Karpas-422 (cell line): Measurements from ENCODE around the gene ACOX2. TPM values are rescaled to one million over a fixed set of nuclear protein-coding genes. Genes with fewer than 3 reads are reported as not detected.

ENCODE experiments used
- DNase-seq: peaks from one replicate; pipeline ENCODE4 v3.0.0-alpha.2; 2015
- H2AFZ ChIP-seq: fragments of 200-600 bp; sonication (generic); 2 replicates; pipeline ENCODE4 v1.6.1; 2014; ENCODE audit warnings: antibody characterized with exemption, low read length, mixed read lengths
- H3K27ac ChIP-seq: fragments of 200-600 bp; sonication (generic); 2 replicates; pipeline ENCODE4 v1.5.1; 2014; ENCODE audit warnings: mild to moderate bottlenecking, low read length, moderate library complexity
- H3K27me3 ChIP-seq: fragments of 200-600 bp; sonication (generic); 2 replicates; pipeline ENCODE4 v1.6.1; 2014; ENCODE audit warnings: low read length, mixed read lengths
- H3K36me3 ChIP-seq: fragments of 200-600 bp; sonication (generic); 2 replicates; pipeline ENCODE4 v1.6.1; 2014; ENCODE audit warnings: low read length, mixed read lengths; ENCODE audit not compliant: insufficient read depth
- H3K4me1 ChIP-seq: fragments of 200-600 bp; sonication (generic); 2 replicates; pipeline ENCODE4 v1.6.1; 2014; ENCODE audit warnings: mild to moderate bottlenecking, low read length, mixed read lengths
- H3K4me2 ChIP-seq: fragments of 200-600 bp; sonication (generic); 2 replicates; pipeline ENCODE4 v1.6.1; 2014; ENCODE audit warnings: low read length, low read depth, mild to moderate bottlenecking; ENCODE audit not compliant: poor library complexity, severe bottlenecking
- H3K4me3 ChIP-seq: fragments of 200-600 bp; sonication (generic); 2 replicates; pipeline ENCODE4 v1.5.1; 2014; ENCODE audit warnings: mild to moderate bottlenecking, antibody characterized with exemption, low read length, mixed read lengths
- H3K79me2 ChIP-seq: fragments of 200-600 bp; sonication (generic); 2 replicates; pipeline ENCODE4 v1.6.1; 2014; ENCODE audit warnings: mild to moderate bottlenecking, low read length, mixed read lengths
- H3K9ac ChIP-seq: fragments of 200-600 bp; sonication (generic); 2 replicates; pipeline ENCODE4 v1.6.0; 2014; ENCODE audit warnings: low read length
- H3K9me2 ChIP-seq: fragments of 200-600 bp; sonication (generic), shearing (Covaris generic); replicated peaks from 2 replicates; pipeline ENCODE4 v1.6.0; 2014; ENCODE audit warnings: mild to moderate bottlenecking, low read length, moderate library complexity; ENCODE audit not compliant: insufficient read depth
- H3K9me3 ChIP-seq: fragments of 300-700, 200-600 bp; sonication (generic); 2 replicates; pipeline ENCODE4 v1.6.1; 2014; ENCODE audit warnings: low read length, mixed read lengths
- H4K20me1 ChIP-seq: fragments of 200-600 bp; sonication (generic); 2 replicates; pipeline ENCODE4 v1.6.1; 2014; ENCODE audit warnings: mild to moderate bottlenecking, antibody characterized with exemption, low read length, low read depth; ENCODE audit not compliant: insufficient read depth
- total RNA-seq: library from RNA; depleted of rRNA; stranded (reverse); fragments of >200 nt; shearing (Covaris generic); gene quantifications from 2 replicates; pipeline ENCODE4 v1.2.3, GENCODE V29; 2014; ENCODE audit warnings: low replicate concordance

Gene ACOX2
- total RNA-seq, 1 experiment from 2014 or later: not detected

DNA sequence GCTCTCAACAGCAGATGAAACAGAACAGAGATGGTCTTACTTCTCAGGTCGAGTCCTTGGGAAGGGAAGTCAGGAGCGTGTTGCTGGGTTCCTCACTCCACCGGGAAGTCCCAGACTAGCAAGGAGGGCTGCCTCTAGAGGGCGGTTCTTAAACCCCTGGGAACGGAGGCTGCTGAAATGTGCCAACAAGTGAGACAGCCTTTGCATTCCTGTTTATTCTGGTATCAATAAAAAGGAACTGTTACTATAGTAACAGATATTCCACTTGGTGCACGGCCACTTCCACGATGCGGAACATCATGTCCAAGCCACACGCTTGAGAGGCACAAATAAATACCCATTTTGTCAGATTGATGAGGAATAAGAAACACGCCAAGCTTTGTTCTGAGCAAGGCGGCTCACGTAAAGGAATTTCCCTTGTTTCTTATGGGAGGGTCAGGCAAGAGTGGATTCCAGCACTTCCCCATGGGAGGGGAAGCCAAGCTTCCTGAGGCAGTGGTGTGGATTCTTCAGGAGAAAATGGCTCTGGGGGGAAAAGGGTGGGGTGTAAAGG, 40.4 kb upstream of the ACOX2 start, which contains the start of gene FAM107A:
TSS of gene FAM107A (minus strand) at position 123 of the 553 bp plus-strand sequence. CDS start 7,531 bp downstream, outside the sequence.
- Histone ChIP-seq H3K4me1 (peaks cover 5% of the 10 kb centered on the region), H3K4me3 (no peak within 1 kb of the TSS), H3K9me3 (no peaks in the 10 kb centered on the region), H3K27ac (no peak within 1 kb of the TSS), H3K9me2 (no peaks in the 10 kb centered on the region), H3K79me2 (no peaks in the 10 kb centered on the region), H4K20me1 (no peaks in the 10 kb centered on the region), H3K36me3 (no peaks in the 10 kb centered on the region), H3K4me2 (no peak within 1 kb of the TSS), H2AFZ (no peak within 1 kb of the TSS), H3K27me3 (no peaks in the 10 kb centered on the region), H3K9ac (no peak within 1 kb of the TSS)
- DNase-seq: no peak

DNA sequence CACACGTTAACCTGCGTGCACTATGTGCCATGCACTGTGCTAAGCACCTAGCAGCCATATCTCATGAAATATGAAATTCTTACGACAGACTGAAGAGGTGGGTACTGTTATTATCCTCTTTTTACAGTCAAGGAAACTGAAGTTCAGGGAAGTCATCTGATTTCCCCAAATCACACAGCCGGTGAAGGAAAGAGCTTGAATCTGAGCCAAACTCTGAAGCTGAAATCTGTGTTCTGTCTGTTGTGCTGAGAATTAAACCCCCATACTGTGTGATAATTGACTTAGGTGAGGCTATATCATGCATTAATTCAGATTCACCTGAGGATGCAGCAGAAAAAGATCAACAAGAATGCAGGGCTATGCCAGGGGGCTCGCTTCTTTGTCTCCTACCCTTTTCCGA, 39.7 kb upstream of the ACOX2 start:
- no peak overlapping the region for H3K9ac ChIP-seq

DNA sequence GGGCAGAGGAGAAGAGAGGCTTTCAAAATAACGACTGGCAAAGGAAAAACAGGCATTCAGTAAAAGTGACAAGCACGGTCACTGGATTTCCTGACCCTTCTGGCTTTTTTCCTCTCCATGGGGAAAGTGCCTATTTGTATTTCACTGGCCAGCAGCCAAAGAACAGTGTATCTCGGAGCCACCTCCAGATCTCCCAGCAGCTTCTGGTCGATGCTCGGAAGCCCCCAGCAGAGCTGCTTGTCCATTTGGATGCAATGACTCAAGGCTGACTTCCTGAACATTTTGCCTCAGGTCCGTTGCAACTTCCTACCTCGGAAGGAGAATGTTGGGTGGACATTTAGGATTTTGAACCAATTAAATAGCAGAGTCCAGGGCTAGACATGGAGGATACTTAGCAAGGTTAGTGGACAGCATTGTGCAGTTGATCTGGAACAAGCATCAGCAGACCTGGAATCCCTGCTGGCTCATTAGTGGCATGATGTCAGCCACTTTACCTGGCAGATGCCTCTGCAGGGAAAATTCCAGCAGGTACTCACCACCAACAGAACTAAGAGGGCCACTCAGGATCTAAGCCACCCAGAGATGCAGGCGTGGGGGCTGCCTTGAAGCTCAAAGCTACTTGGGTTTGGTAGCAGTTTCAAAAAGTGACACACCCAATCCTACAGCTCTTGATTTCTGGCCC, 39.1 kb upstream of the ACOX2 start:
- H3K4me2 ChIP-seq: no peak overlapping the region
- H3K27ac ChIP-seq: no peak overlapping the region
- no peaks in the 10 kb centered on the region for H3K27me3 ChIP-seq
- H3K36me3 ChIP-seq: no peaks in the 10 kb centered on the region
- H4K20me1 ChIP-seq: no peaks in the 10 kb centered on the region
- H3K9ac ChIP-seq: no peak overlapping the region
- no peak overlapping the region for H3K4me3 ChIP-seq
- no peaks in the 10 kb centered on the region for H3K79me2 ChIP-seq
- H3K9me3 ChIP-seq: no peaks in the 10 kb centered on the region
- H2AFZ ChIP-seq: no peak overlapping the region
- DNase-seq: no peak
- no peaks in the 10 kb centered on the region for H3K4me1 ChIP-seq
- no peaks in the 10 kb centered on the region for H3K9me2 ChIP-seq

More for the DNA sequence above, 39.7 kb upstream of the ACOX2 start:
- H3K4me1 ChIP-seq: peaks cover 4% of the 10 kb centered on the region
- no peaks in the 10 kb centered on the region for H3K9me3 ChIP-seq
- H3K36me3 ChIP-seq: no peaks in the 10 kb centered on the region
- DNase-seq: no peak
- H3K4me2 ChIP-seq: no peak overlapping the region
- no peaks in the 10 kb centered on the region for H3K79me2 ChIP-seq
- no peak overlapping the region for H3K27ac ChIP-seq
- H3K4me3 ChIP-seq: no peak overlapping the region
- H3K27me3 ChIP-seq: no peaks in the 10 kb centered on the region
- no peaks in the 10 kb centered on the region for H3K9me2 ChIP-seq
- no peak overlapping the region for H2AFZ ChIP-seq
- H4K20me1 ChIP-seq: no peaks in the 10 kb centered on the region

DNA sequence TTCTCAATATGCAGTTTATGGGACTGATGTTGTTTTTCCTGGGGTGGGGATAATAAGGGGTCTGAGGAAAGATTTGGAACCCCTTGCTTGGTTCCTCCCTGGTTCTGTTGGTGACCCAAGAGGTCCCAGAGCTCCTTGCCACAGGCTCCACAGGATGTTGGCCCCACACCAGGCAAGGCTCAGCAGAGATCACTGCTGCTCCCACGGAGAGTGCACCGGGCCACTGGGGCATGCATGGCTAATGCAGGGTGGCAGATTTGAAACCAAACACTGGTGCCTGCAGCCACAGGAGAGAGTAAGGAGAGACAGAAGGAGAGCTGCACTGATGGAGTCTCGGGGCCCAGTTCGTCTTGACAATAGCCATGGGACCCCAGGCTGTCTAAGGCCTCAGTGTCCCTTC, 37.7 kb upstream of the ACOX2 start:
- Histone ChIP-seq H3K36me3 (no peaks in the 10 kb centered on the region), H2AFZ (no peak overlapping the region), H3K27ac (no peak overlapping the region), H3K4me2 (no peak overlapping the region), H3K9me2 (no peaks in the 10 kb centered on the region), H4K20me1 (no peaks in the 10 kb centered on the region), H3K27me3 (no peaks in the 10 kb centered on the region), H3K79me2 (no peaks in the 10 kb centered on the region), H3K4me1 (no peaks in the 10 kb centered on the region), H3K9me3 (no peaks in the 10 kb centered on the region), H3K9ac (no peak overlapping the region), H3K4me3 (no peak overlapping the region)
- DNase-seq: no peak

DNA sequence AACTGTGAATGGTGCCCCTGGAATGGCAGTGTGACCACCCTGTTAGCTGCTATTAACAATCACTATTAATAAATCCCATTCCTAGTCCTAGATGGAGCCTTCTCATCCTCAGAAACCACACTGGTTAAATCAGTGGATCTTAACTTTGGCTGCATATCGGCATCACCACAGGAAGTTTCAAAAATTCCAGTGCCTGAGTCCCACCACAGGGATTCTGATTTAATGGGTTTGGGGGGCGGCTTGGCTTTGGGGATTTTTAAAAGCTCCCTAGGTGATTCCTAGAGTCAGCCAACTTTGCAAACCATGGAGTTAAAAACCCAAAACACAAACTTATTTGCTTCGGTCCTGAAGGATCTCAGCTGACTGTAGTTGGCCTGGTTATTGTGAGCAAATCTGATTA, 37.1 kb upstream of the ACOX2 start:
- Histone ChIP-seq H3K9me2 (no peaks in the 10 kb centered on the region), H3K4me3 (no peak overlapping the region), H3K4me1 (peaks cover 1% of the 10 kb centered on the region), H3K79me2 (no peaks in the 10 kb centered on the region), H4K20me1 (no peaks in the 10 kb centered on the region), H2AFZ (no peak overlapping the region), H3K36me3 (no peaks in the 10 kb centered on the region), H3K27me3 (no peaks in the 10 kb centered on the region), H3K4me2 (no peak overlapping the region), H3K27ac (no peak overlapping the region), H3K9ac (no peak overlapping the region), H3K9me3 (no peaks in the 10 kb centered on the region)
- no peak for DNase-seq

DNA sequence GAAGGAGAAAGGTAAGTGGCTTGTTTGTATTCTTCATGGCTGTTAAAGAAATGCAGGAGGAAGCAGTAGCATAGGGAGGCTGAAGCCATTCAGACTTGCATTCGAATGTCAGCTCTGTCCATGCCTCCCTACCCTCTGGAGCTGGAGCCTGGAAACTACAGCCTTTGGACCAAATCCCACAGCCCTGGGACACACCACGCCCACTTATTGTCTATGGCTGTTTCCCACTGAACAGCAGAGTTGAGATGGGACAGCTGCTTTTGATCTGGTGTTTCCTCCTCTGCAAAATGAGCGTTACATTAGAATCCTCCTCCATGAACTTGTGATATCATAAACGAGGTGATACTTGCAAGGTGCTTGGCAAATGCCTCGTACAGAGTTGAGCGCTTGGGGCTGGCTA, 36.6 kb upstream of the ACOX2 start:
- Histone ChIP-seq H3K36me3 (no peaks in the 10 kb centered on the region), H3K27me3 (no peaks in the 10 kb centered on the region), H3K27ac (no peak overlapping the region), H4K20me1 (no peaks in the 10 kb centered on the region), H3K4me3 (no peak overlapping the region), H2AFZ (no peak overlapping the region), H3K4me1 (peaks cover 6% of the 10 kb centered on the region), H3K4me2 (no peak overlapping the region), H3K9me3 (no peaks in the 10 kb centered on the region), H3K9me2 (no peaks in the 10 kb centered on the region), H3K79me2 (no peaks in the 10 kb centered on the region), H3K9ac (no peak overlapping the region)
- DNase-seq: no peak

DNA sequence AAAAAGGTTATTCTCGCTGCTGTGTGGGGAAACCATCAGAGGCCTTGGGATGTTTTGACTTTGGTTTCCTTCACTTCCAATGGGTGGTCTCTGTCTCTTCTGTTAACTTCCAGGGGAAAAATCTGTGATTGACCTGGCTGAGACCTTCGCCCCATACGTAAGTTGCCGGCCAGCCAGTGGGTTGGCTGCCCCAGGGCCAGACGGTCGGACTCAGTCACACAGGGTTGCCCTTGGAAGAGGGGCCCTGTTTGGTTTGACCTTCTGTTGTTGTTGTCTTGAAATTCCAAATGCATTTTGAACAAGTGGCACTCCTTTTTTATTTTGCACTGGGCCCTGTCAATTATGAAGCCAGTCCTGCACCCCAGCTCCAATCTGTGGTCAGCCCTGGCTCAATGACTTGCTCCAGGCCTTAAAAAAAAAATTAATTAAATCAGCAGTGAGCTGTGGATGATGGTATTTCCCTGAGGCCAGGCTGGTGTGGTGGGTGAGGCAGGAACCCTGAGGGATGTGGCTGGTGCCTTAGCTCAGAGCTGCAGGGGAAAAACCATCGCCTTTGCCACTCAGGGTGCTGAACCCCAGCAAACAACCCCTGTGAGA, 35.7 kb upstream of the ACOX2 start:
- Histone ChIP-seq H3K4me1 (peaks cover 6% of the 10 kb centered on the region), H4K20me1 (no peaks in the 10 kb centered on the region), H3K4me2 (no peak overlapping the region), H3K9ac (no peak overlapping the region), H3K27me3 (no peaks in the 10 kb centered on the region), H3K4me3 (no peak overlapping the region), H2AFZ (no peak overlapping the region), H3K27ac (no peak overlapping the region), H3K36me3 (no peaks in the 10 kb centered on the region), H3K79me2 (no peaks in the 10 kb centered on the region), H3K9me2 (no peaks in the 10 kb centered on the region), H3K9me3 (no peaks in the 10 kb centered on the region)
- DNase-seq: no peak

DNA sequence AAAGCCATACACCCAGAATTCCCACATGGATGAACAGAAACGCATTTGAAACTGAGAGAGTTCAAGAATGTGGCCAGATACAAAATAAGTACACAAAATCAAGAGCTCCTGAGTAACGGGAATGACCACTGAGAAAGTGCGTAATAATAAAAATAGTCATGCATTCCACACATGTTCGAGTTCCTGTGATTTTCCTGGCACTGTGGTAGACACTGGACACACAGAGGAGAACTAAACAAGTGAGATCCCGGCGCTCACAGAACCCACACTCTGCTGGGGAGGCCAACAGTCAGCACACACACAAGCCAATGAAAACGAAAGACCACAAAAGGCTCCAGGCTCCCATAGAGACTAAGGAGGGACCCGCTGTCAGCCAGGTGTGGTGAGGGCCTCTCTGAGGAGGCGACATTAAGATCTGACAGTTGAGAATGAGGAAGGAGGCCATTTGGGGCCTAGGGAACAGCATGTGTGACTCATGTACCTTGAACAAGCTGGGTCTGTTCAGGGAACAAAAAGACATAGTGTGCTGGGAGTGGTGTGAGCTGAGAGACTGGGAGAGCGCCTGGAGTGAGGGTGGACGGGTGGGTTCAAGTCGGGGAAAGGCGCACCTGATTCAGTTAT, 35.1 kb upstream of the ACOX2 start:
- no peak overlapping the region for H3K4me2 ChIP-seq
- peak; percentile 52 for DNase-seq

More for the DNA sequence above, 35.1 kb upstream of the ACOX2 start:
- Histone ChIP-seq H4K20me1 (no peaks in the 10 kb centered on the region), H3K36me3 (no peaks in the 10 kb centered on the region), H3K9me2 (no peaks in the 10 kb centered on the region), H3K4me1 (peaks cover 6% of the 10 kb centered on the region), H3K79me2 (no peaks in the 10 kb centered on the region), H3K27me3 (no peaks in the 10 kb centered on the region), H3K9me3 (no peaks in the 10 kb centered on the region), H3K27ac (no peak overlapping the region), H3K9ac (no peak overlapping the region), H2AFZ (no peak overlapping the region), H3K4me3 (no peak overlapping the region)
